Parathyroid adenoma (tissue), 2 donors: ENCODE measurements around the gene C16orf46.

ENCODE experiments used
- H2AFZ ChIP-seq: fragments of 300-600 bp; sonication (generic); one replicate; pipeline ENCODE4 v1.7.0; 2017; ENCODE audit warnings: antibody characterized with exemption, mild to moderate bottlenecking
- H3K27ac ChIP-seq: fragments of 300-600 bp; sonication (generic); one replicate; pipeline ENCODE4 v1.7.0; 2017
- H3K27me3 ChIP-seq: fragments of 300-600 bp; sonication (generic); one replicate; pipeline ENCODE4 v1.7.0; 2017; ENCODE audit warnings: low read length; ENCODE audit not compliant: control insufficient read depth, insufficient read depth
- H3K36me3 ChIP-seq: fragments of 300-600 bp; sonication (generic); one replicate; pipeline ENCODE4 v1.7.0; 2017; ENCODE audit warnings: low read length; ENCODE audit not compliant: control insufficient read depth, insufficient read depth
- H3K4me1 ChIP-seq: fragments of 300-600 bp; sonication (generic); one replicate; pipeline ENCODE4 v1.7.0; 2017; ENCODE audit warnings: control low read depth
- H3K4me2 ChIP-seq: fragments of 300-600 bp; sonication (generic); one replicate; pipeline ENCODE4 v1.7.0; 2017; ENCODE audit warnings: low read length
- H3K4me3 ChIP-seq: fragments of 300-600 bp; sonication (generic); one replicate; pipeline ENCODE4 v1.7.0; 2017; ENCODE audit warnings: low read depth, low read length
- H3K79me2 ChIP-seq: fragments of 300-600 bp; sonication (generic); one replicate; pipeline ENCODE4 v1.7.0; 2017; ENCODE audit warnings: control low read depth
- H3K9ac ChIP-seq: fragments of 300-600 bp; sonication (generic); one replicate; pipeline ENCODE4 v1.7.0; 2017; ENCODE audit warnings: mild to moderate bottlenecking
- H3K9me3 ChIP-seq: fragments of 300-600 bp; sonication (generic); one replicate; pipeline ENCODE4 v1.7.0; 2017; ENCODE audit warnings: low read length; ENCODE audit not compliant: control insufficient read depth
- CTCF ChIP-seq: fragments of 300-600 bp; sonication (generic); IDR thresholded peaks from one replicate; pipeline ENCODE4 v1.7.0; 2017; ENCODE audit warnings: antibody characterized with exemption, mild to moderate bottlenecking
- donor health status: primary hyperparathyroidism.

The C16orf46 gene

GRCh38 chr16:81040842-81041241, 36.2 kb downstream of the C16orf46 start:
- no peak overlapping the region for H3K4me2 ChIP-seq
- no peak overlapping the region for H2AFZ ChIP-seq
- H3K36me3 ChIP-seq: no peaks in the 10 kb centered on the region
- H3K27ac ChIP-seq: no peak overlapping the region
- H3K27me3 ChIP-seq: no peaks in the 10 kb centered on the region
- H3K4me3 ChIP-seq: no peak overlapping the region
- H3K9ac ChIP-seq: no peak overlapping the region
- peaks cover 20% of the 10 kb centered on the region for H3K79me2 ChIP-seq
- H3K4me1 ChIP-seq: peaks cover 3% of the 10 kb centered on the region
- H3K9me3 ChIP-seq: no peaks in the 10 kb centered on the region
- no peak for TF ChIP-seq CTCF

DNA sequence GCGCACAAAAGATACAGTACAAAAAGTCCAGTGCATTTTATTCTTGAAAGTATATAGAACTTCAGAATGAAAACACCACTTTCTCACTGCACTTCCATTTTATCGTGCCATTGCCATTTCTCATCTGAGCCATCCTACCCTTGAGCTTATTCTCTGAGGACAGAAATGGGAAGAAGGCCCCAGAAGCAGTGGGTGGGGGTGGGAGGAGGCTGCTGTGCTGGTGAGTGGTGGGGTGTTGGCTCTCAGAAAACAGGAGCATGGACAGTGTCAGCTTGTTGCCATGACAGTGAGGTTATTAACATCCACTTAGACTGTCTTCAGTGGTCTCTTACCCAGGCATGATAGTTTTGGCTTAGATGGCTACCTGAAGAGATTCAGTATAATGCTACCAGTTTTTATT, 36.9 kb downstream of the C16orf46 start:
- no peak overlapping the region for H3K27ac ChIP-seq
- no peaks in the 10 kb centered on the region for H3K36me3 ChIP-seq
- peaks cover 4% of the 10 kb centered on the region for H3K4me1 ChIP-seq
- H3K4me3 ChIP-seq: no peak overlapping the region
- peaks cover 20% of the 10 kb centered on the region for H3K79me2 ChIP-seq
- no peaks in the 10 kb centered on the region for H3K9me3 ChIP-seq
- no peak overlapping the region for H3K9ac ChIP-seq
- H2AFZ ChIP-seq: no peak overlapping the region
- H3K4me2 ChIP-seq: no peak overlapping the region
- no peaks in the 10 kb centered on the region for H3K27me3 ChIP-seq
- TF ChIP-seq CTCF: no peak

DNA sequence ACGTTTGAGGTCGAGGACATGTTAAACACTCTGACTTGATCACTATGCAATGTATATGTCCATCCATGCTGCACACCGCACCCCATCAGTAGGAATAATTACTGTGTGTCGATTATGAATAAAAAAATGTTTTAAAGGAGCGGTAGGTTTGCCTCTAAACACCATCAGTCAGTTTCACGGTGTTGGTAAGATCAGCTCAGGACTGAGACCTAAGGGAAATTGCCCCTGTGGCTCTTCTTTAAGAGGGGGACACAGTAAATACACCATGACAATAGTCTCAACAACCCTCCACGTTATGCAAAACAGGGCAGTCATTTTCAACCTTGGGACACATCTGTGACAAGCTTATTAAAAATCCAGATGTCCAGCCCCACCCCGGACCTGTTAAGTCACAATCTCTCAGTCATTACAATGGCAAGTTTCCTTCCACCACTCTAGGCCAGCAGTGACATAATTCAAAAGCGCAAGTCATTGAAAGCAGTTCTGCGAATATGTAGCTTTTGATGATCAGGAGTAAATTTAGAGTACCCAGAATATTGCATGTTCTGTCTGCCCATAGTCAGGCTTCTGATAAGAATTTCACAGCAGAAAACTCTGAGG, 40.2 kb downstream of the C16orf46 start:
- no peak overlapping the region for H2AFZ ChIP-seq
- H3K9ac ChIP-seq: no peak overlapping the region
- peaks cover 20% of the 10 kb centered on the region for H3K79me2 ChIP-seq
- H3K4me3 ChIP-seq: peak overlapping the region; percentile 64
- no peaks in the 10 kb centered on the region for H3K36me3 ChIP-seq
- H3K27me3 ChIP-seq: no peaks in the 10 kb centered on the region
- TF ChIP-seq CTCF: no peak
- H3K9me3 ChIP-seq: no peaks in the 10 kb centered on the region
- H3K4me2 ChIP-seq: peak overlapping the region; percentile 85
- H3K4me1 ChIP-seq: peaks cover 5% of the 10 kb centered on the region
- H3K27ac ChIP-seq: no peak overlapping the region

- no peak for TF ChIP-seq CTCF
- Histone ChIP-seq H2AFZ (peak overlapping the region; percentile 74), H3K27me3 (no peaks in the 10 kb centered on the region), H3K4me1 (peaks cover 5% of the 10 kb centered on the region), H3K79me2 (peaks cover 20% of the 10 kb centered on the region), H3K27ac (no peak overlapping the region), H3K9ac (no peak overlapping the region), H3K4me3 (peak overlapping the region; percentile 64), H3K4me2 (peak overlapping the region; percentile 85), H3K9me3 (no peaks in the 10 kb centered on the region), H3K36me3 (no peaks in the 10 kb centered on the region)
Observed at GRCh38 chr16:81035975-81036750, 40.9 kb downstream of the C16orf46 start.
